ENCODE results near the gene MICA.

The MICA gene

GRCh38 chr6:31416394-31417014 lies 13.1 kb downstream of the MICA start:
- Histone ChIP-seq H3K4me3 (ENCODE audit: low read depth, low read length) (no peak overlapping the region), H3K9me3 (no peaks in the 10 kb centered on the region), H3K4me1 (no peaks in the 10 kb centered on the region), H3K36me3 (no peaks in the 10 kb centered on the region), H3K27me3 (peaks cover 22% of the 10 kb centered on the region)
- TF ChIP-seq, protein P1, sequence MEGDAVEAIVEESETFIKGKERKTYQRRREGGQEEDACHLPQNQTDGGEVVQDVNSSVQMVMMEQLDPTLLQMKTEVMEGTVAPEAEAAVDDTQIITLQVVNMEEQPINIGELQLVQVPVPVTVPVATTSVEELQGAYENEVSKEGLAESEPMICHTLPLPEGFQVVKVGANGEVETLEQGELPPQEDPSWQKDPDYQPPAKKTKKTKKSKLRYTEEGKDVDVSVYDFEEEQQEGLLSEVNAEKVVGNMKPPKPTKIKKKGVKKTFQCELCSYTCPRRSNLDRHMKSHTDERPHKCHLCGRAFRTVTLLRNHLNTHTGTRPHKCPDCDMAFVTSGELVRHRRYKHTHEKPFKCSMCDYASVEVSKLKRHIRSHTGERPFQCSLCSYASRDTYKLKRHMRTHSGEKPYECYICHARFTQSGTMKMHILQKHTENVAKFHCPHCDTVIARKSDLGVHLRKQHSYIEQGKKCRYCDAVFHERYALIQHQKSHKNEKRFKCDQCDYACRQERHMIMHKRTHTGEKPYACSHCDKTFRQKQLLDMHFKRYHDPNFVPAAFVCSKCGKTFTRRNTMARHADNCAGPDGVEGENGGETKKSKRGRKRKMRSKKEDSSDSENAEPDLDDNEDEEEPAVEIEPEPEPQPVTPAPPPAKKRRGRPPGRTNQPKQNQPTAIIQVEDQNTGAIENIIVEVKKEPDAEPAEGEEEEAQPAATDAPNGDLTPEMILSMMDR (IDR thresholded peaks at IDR 0.05; ENCODE audit: low read depth, low read length), result no peak
- DNase-seq, result no peak

DNA sequence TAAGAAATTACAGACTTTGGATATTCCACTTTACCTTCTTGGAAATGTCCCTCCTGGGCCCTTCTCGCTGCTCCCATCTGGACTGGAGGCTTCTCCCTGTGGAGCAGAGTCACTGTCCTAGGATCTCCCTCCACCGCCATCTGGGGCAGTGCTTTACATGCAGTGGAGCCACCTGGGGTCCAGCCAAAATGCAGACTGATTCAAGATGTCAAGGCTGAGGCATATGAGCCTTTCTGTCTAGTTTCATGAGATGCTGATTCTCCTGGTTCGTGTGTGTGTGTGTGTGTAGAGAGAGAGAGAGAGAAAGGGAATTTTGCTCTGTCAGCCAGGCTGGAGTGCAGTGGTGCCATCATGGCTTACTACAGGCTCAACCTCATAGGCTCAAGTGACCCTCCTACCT lies 14.9 kb downstream of the MICA start:
- H3K36me3 ChIP-seq, result no peaks in the 10 kb centered on the region
- DNase-seq, result no peak
- TF ChIP-seq, protein P1 (IDR thresholded peaks at IDR 0.05; ENCODE audit: low read depth, low read length), result no peak
- H3K27me3 ChIP-seq, result peaks cover 13% of the 10 kb centered on the region; the same call in 1 of the 2 replicates
- no peak overlapping the region for H3K4me3 ChIP-seq (ENCODE audit: low read depth, low read length)
- no peaks in the 10 kb centered on the region for H3K9me3 ChIP-seq
- H3K4me1 ChIP-seq, result no peaks in the 10 kb centered on the region

DNA sequence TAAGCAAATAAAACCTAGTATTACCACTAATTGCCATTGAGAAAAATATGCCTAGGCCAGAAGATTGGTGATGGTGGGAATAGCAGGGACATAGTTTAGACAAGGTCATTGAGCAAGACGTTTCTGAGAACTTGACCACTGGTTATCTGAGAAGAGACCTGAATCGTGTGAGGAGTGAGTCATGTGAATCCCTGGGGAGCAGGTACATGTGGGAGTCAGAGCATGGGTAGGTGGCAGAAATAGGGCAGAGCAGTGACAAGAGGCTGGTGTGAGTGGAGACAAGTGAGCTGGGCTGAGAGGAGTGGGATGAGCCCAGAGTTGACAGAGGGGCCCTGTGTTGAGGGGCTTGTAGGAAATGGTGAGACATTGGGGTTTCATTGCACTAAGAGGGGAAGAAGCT lies 16.4 kb downstream of the MICA start:
- DNase-seq, result no peak
- H3K9me3 ChIP-seq, result no peaks in the 10 kb centered on the region
- H3K4me3 ChIP-seq (ENCODE audit: low read depth, low read length), result no peak overlapping the region
- no peaks in the 10 kb centered on the region for H3K36me3 ChIP-seq
- TF ChIP-seq, protein P1 (IDR thresholded peaks at IDR 0.05; ENCODE audit: low read depth, low read length), result no peak
- H3K27me3 ChIP-seq, result peaks cover 19% of the 10 kb centered on the region; the same call in 1 of the 2 replicates
- no peaks in the 10 kb centered on the region for H3K4me1 ChIP-seq

- Histone ChIP-seq H3K4me1 (no peaks in the 10 kb centered on the region), H3K9me3 (no peaks in the 10 kb centered on the region), H3K36me3 (no peaks in the 10 kb centered on the region), H3K4me3 (ENCODE audit: low read depth, low read length) (no peak overlapping the region), H3K27me3 (peaks cover 19% of the 10 kb centered on the region; the same call in 1 of the 2 replicates)
- DNase-seq, result no peak
- TF ChIP-seq, protein P1 (IDR thresholded peaks at IDR 0.05; ENCODE audit: low read depth, low read length), result no peak
These were observed 17.2 kb downstream of the MICA start for GRCh38 chr6:31420546-31420945.

DNA sequence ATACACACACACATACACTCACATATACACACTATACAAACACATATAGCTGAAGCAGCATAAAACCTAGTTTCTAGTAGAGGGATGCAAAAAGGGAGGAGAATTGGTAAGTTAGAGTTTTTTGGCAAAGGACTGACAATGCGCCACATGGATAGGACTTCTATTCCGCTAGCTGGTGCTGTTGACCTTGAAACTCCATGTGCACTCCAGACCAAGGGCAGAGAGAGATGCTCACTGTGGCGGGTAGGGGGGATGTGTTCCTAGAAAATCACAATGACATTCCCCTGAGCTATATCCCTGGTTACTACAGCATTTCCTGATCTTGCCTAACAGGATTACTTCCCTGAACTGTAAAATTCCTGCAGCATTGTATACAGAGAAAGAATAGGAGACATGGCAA lies 19.2 kb downstream of the MICA start:
- TF ChIP-seq, protein P1 (IDR thresholded peaks at IDR 0.05; ENCODE audit: low read depth, low read length), result no peak
- H3K9me3 ChIP-seq, result no peaks in the 10 kb centered on the region
- no peak overlapping the region for H3K4me3 ChIP-seq (ENCODE audit: low read depth, low read length)

DNA sequence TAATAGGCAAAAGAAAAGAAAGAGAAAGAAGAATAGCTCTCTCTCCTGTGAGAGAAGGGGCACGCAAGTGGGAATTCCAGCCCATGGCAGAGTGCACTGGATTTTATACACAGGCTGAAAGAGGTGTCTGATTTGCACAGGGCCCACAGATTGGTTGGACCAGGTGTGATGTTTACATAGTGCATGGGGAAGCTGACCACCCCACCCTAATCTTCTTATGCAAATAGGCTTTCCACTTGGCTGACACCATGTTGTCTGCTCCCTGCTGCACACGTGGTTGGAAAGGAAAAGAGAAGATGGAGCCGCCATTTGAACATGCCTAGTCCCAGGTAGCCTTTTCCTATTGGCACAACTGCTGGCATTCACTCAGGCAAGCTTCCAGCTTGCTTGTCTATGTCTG lies 20.2 kb downstream of the MICA start:
- Histone ChIP-seq H3K4me1 (no peaks in the 10 kb centered on the region), H3K9me3 (no peaks in the 10 kb centered on the region), H3K4me3 (ENCODE audit: low read depth, low read length) (no peak overlapping the region), H3K27me3 (0 out of 2 replicates have a peak, but pooled peaks cover 9% of the 10 kb centered on the region), H3K36me3 (no peaks in the 10 kb centered on the region)
- TF ChIP-seq, protein P1 (IDR thresholded peaks at IDR 0.05; ENCODE audit: low read depth, low read length), result no peak
- no peak for DNase-seq

More for the DNA sequence above, 19.2 kb downstream of the MICA start:
- DNase-seq, result no peak
- 0 out of 2 replicates have a peak, but pooled peaks cover 11% of the 10 kb centered on the region for H3K27me3 ChIP-seq
- H3K4me1 ChIP-seq, result no peaks in the 10 kb centered on the region
- no peaks in the 10 kb centered on the region for H3K36me3 ChIP-seq

Measured in BE2C (cell line).